Measurements from ENCODE around the gene PPCS. TPM values are rescaled to one million over a fixed set of nuclear protein-coding genes. Genes with fewer than 3 reads are reported as not detected.

Gene PPCS
- polyA plus RNA-seq, 1 donor from 2014 or later, result 85.1 TPM

GRCh38 chr1:42434340-42434739, 22.0 kb upstream of the PPCS start:
- Histone ChIP-seq H4K20me1 (ENCODE audit: insufficient read depth) (no peaks in the 10 kb centered on the region), H3K9me3 (ENCODE audit: low read length) (no peaks in the 10 kb centered on the region), H3K36me3 (ENCODE audit: insufficient read depth, low read length) (no peaks in the 10 kb centered on the region), H3K9me2 (ENCODE audit: insufficient read depth, low read length) (no peaks in the 10 kb centered on the region), H3K27me3 (ENCODE audit: insufficient read depth, low read depth, low read length) (no peaks in the 10 kb centered on the region), H3K27ac (ENCODE audit: low read length) (no peak overlapping the region), H3K79me2 (replicated peaks; ENCODE audit: insufficient read depth, low read length) (no peaks in the 10 kb centered on the region), H2AFZ (ENCODE audit: low read depth, low read length) (no peak overlapping the region), H3K9ac (ENCODE audit: low read length) (no peak overlapping the region), H3K4me2 (ENCODE audit: low read length) (no peak overlapping the region), H3F3A (ENCODE audit: insufficient read depth, low read length, poor library complexity, severe bottlenecking) (no peaks in the 10 kb centered on the region), H3K4me3 (ENCODE audit: low read length) (no peak overlapping the region)
- TF ChIP-seq RAD21 (conservative IDR thresholded peaks at IDR 0.05) (no peak), MXI1 (conservative IDR thresholded peaks at IDR 0.05; ENCODE audit: poor library complexity, severe bottlenecking) (no peak), SMC3 (conservative IDR thresholded peaks at IDR 0.05; ENCODE audit: poor library complexity) (no peak)

GRCh38 chr1:42439940-42440339, 16.4 kb upstream of the PPCS start:
- Histone ChIP-seq H3K27ac (ENCODE audit: low read length) (no peak overlapping the region), H4K20me1 (ENCODE audit: insufficient read depth) (no peaks in the 10 kb centered on the region), H3K4me2 (ENCODE audit: low read length) (no peak overlapping the region), H3K4me3 (ENCODE audit: low read length) (no peak overlapping the region), H3K9me2 (ENCODE audit: insufficient read depth, low read length) (no peaks in the 10 kb centered on the region), H3K9ac (ENCODE audit: low read length) (no peak overlapping the region), H3K27me3 (ENCODE audit: insufficient read depth, low read depth, low read length) (no peaks in the 10 kb centered on the region), H3F3A (ENCODE audit: insufficient read depth, low read length, poor library complexity, severe bottlenecking) (no peaks in the 10 kb centered on the region), H2AFZ (ENCODE audit: low read depth, low read length) (no peak overlapping the region), H3K9me3 (ENCODE audit: low read length) (no peaks in the 10 kb centered on the region), H3K36me3 (ENCODE audit: insufficient read depth, low read length) (no peaks in the 10 kb centered on the region), H3K79me2 (replicated peaks; ENCODE audit: insufficient read depth, low read length) (no peaks in the 10 kb centered on the region)
- TF ChIP-seq RAD21 (conservative IDR thresholded peaks at IDR 0.05), result no peak
- TF ChIP-seq TAF1 (IDR thresholded peaks at IDR 0.05; ENCODE audit: low read depth), result no peak
- TF ChIP-seq EZH2 (IDR thresholded peaks at IDR 0.05; ENCODE audit: borderline replicate concordance, insufficient read depth, low read length, poor library complexity, severe bottlenecking), result no peak
- no peak for TF ChIP-seq REST (IDR thresholded peaks at IDR 0.05; ENCODE audit: borderline replicate concordance)
- no peak for TF ChIP-seq POLR2AphosphoS5 (IDR thresholded peaks at IDR 0.05)
- no peak for TF ChIP-seq SMC3 (conservative IDR thresholded peaks at IDR 0.05; ENCODE audit: poor library complexity)
- TF ChIP-seq CTCF (IDR thresholded peaks at IDR 0.05; ENCODE audit: poor library complexity, severe bottlenecking), result no peak
- no peak for TF ChIP-seq EP300 (conservative IDR thresholded peaks at IDR 0.05; ENCODE audit: poor library complexity, severe bottlenecking)
- TF ChIP-seq MXI1 (conservative IDR thresholded peaks at IDR 0.05; ENCODE audit: poor library complexity, severe bottlenecking), result no peak

GRCh38 chr1:42442662-42443061, 13.7 kb upstream of the PPCS start:
- no peaks in the 10 kb centered on the region for H3K36me3 ChIP-seq (ENCODE audit: insufficient read depth, low read length)
- H3K79me2 ChIP-seq (replicated peaks; ENCODE audit: insufficient read depth, low read length), result no peaks in the 10 kb centered on the region
- no peaks in the 10 kb centered on the region for H3K27me3 ChIP-seq (ENCODE audit: insufficient read depth, low read depth, low read length)
- no peaks in the 10 kb centered on the region for H4K20me1 ChIP-seq (ENCODE audit: insufficient read depth)
- no peaks in the 10 kb centered on the region for H3K9me3 ChIP-seq (ENCODE audit: low read length)
- no peak overlapping the region for H2AFZ ChIP-seq (ENCODE audit: low read depth, low read length)
- TF ChIP-seq EZH2 (IDR thresholded peaks at IDR 0.05; ENCODE audit: borderline replicate concordance, insufficient read depth, low read length, poor library complexity, severe bottlenecking) (no peak), CTCF (IDR thresholded peaks at IDR 0.05; ENCODE audit: poor library complexity, severe bottlenecking) (no peak), EP300 (conservative IDR thresholded peaks at IDR 0.05; ENCODE audit: poor library complexity, severe bottlenecking) (no peak), REST (IDR thresholded peaks at IDR 0.05; ENCODE audit: borderline replicate concordance) (no peak), RAD21 (conservative IDR thresholded peaks at IDR 0.05) (no peak), SMC3 (conservative IDR thresholded peaks at IDR 0.05; ENCODE audit: poor library complexity) (no peak), MXI1 (conservative IDR thresholded peaks at IDR 0.05; ENCODE audit: poor library complexity, severe bottlenecking) (no peak), POLR2AphosphoS5 (IDR thresholded peaks at IDR 0.05) (no peak), TAF1 (IDR thresholded peaks at IDR 0.05; ENCODE audit: low read depth) (no peak)
- H3K4me3 ChIP-seq (ENCODE audit: low read length), result no peak overlapping the region
- no peak overlapping the region for H3K27ac ChIP-seq (ENCODE audit: low read length)
- no peaks in the 10 kb centered on the region for H3K9me2 ChIP-seq (ENCODE audit: insufficient read depth, low read length)
- no peak overlapping the region for H3K9ac ChIP-seq (ENCODE audit: low read length)
- H3F3A ChIP-seq (ENCODE audit: insufficient read depth, low read length, poor library complexity, severe bottlenecking), result no peaks in the 10 kb centered on the region
- no peak overlapping the region for H3K4me2 ChIP-seq (ENCODE audit: low read length)
